Measurements from ENCODE around the gene LRRC37A2.
"Not testable (repeated sequence)": the region's sequence is repeated elsewhere in the genome, so short reads cannot be mapped to it uniquely, and the experiment has no call there.

The LRRC37A2 gene

GRCh38 chr17:46512168-46512567 lies at the start of gene LRRC37A2:
Gene LRRC37A2 (plus strand): TSS chr17:46512468. CDS start chr17:46512713, 245 bp downstream.
- DNase-seq = not testable (repeated sequence)

- not testable (repeated sequence) for DNase-seq
Observed at GRCh38 chr17:46467618-46468017, 44.6 kb upstream of the LRRC37A2 start.

- DNase-seq = not testable (repeated sequence)
Observed at GRCh38 chr17:46474489-46474888, 37.8 kb upstream of the LRRC37A2 start.

GRCh38 chr17:46475583-46475982 lies 36.7 kb upstream of the LRRC37A2 start:
- DNase-seq = not testable (repeated sequence)

- DNase-seq = not testable (repeated sequence)
Observed at GRCh38 chr17:46478823-46479222, 33.4 kb upstream of the LRRC37A2 start.

GRCh38 chr17:46481310-46481709 lies 31.0 kb upstream of the LRRC37A2 start:
- DNase-seq = not testable (repeated sequence)

- DNase-seq = not testable (repeated sequence)
Observed at GRCh38 chr17:46492021-46492420, 20.2 kb upstream of the LRRC37A2 start.

- DNase-seq = not testable (repeated sequence)
Observed at GRCh38 chr17:46499437-46500139, 12.7 kb upstream of the LRRC37A2 start.

- DNase-seq = not testable (repeated sequence)
Observed at GRCh38 chr17:46505896-46506295, 6.4 kb upstream of the LRRC37A2 start.

GRCh38 chr17:46534716-46535115 lies 22.4 kb downstream of the LRRC37A2 start:
- DNase-seq = not testable (repeated sequence)

- DNase-seq = not testable (repeated sequence)
Observed at GRCh38 chr17:46548607-46549006, 36.3 kb downstream of the LRRC37A2 start.

GRCh38 chr17:46559155-46559554 lies 46.9 kb downstream of the LRRC37A2 start:
- DNase-seq = not testable (repeated sequence)

- DNase-seq = not testable (repeated sequence)
Observed at GRCh38 chr17:46560048-46560447, 47.8 kb downstream of the LRRC37A2 start.

GRCh38 chr17:46566284-46566683 lies 54.0 kb downstream of the LRRC37A2 start:
- not testable (repeated sequence) for DNase-seq

GRCh38 chr17:46566980-46567379 lies 54.7 kb downstream of the LRRC37A2 start:
- not testable (repeated sequence) for DNase-seq

- not testable (repeated sequence) for DNase-seq
Observed at GRCh38 chr17:46571796-46572195, 59.5 kb downstream of the LRRC37A2 start.

- DNase-seq = not testable (repeated sequence)
Observed at GRCh38 chr17:46579083-46580075, 67.1 kb downstream of the LRRC37A2 start, which contains the start of gene ARL17A. Gene ARL17A (minus strand): TSS chr17:46579691. CDS start chr17:46576322, 3,369 bp downstream.

- not testable (repeated sequence) for DNase-seq
Observed at GRCh38 chr17:46580082-46580481, 67.8 kb downstream of the LRRC37A2 start.

- not testable (repeated sequence) for DNase-seq
Observed at GRCh38 chr17:46585444-46585843, 73.2 kb downstream of the LRRC37A2 start.

GRCh38 chr17:46590157-46591146 lies 78.2 kb downstream of the LRRC37A2 start, which contains the start of gene NSF:
Gene NSF (plus strand): TSS chr17:46590669. CDS start chr17:46590776, 107 bp downstream.
- not testable (repeated sequence) for DNase-seq

- not testable (repeated sequence) for DNase-seq
Observed at GRCh38 chr17:46591332-46591731, 79.1 kb downstream of the LRRC37A2 start.

Measured in GDM1 (cell line).